ENCODE results near the gene NUTM1. TPM values are rescaled to one million over a fixed set of nuclear protein-coding genes. Genes with fewer than 3 reads are reported as not detected.

The NUTM1 gene
- total RNA-seq, 2 experiments from 2014 or later = not detected

Small RNA genes lying within 50 kb of the gene (microRNA-seq; reads per million reads assigned to microRNA genes)
- gene MIR1233-1 (ENCODE audit: borderline microRNAs expressed, borderline replicate concordance) = not detected

Other genes with a start within 250 kb of the NUTM1 start
- gene EMC7, start 241.5 kb upstream of the NUTM1 start, total RNA-seq = 10 to 100 TPM; 54.0 to 54.6 TPM
- gene PGBD4, start 241.2 kb upstream of the NUTM1 start, total RNA-seq = 1 to 10 TPM; 2.3 to 2.6 TPM
- 10 to 100 TPM; 13.0 to 14.6 TPM for gene KATNBL1, start 133.2 kb upstream of the NUTM1 start, total RNA-seq
- 10 to 100 TPM; 77.4 to 80.0 TPM for gene EMC4, start 118.3 kb upstream of the NUTM1 start, total RNA-seq
- 10 to 100 TPM; 58.5 to 58.7 TPM for gene SLC12A6, start 5.5 kb upstream of the NUTM1 start, total RNA-seq
- gene NOP10, start 179 bp upstream of the NUTM1 start, total RNA-seq = 10 to 100 TPM; 44.4 to 44.8 TPM
- gene LPCAT4, start 23.9 kb downstream of the NUTM1 start, total RNA-seq = 10 to 100 TPM; 41.0 to 45.2 TPM
- gene GOLGA8A, start 94.5 kb downstream of the NUTM1 start, total RNA-seq = 100 to 1,000 TPM; 276 to 295 TPM
- gene GOLGA8B, start 240.3 kb downstream of the NUTM1 start, total RNA-seq = 100 to 1,000 TPM; 244 to 247 TPM